Erythroblast (primary cell): ENCODE results near the gene RGS16.
A peak's percentile ranks its signal among the peaks of the same experiment; 100 is the strongest.

ENCODE experiments used
- DNase-seq, 2 experiments: peaks; one replicate each; lab custom pipeline; 2025; lab: John Stamatoyannopoulos, UW
- GATA1 ChIP-seq: IDR thresholded peaks from 2 replicates; pipeline ENCODE4 v1.6.1; 2011; ENCODE audit warnings: low read depth, mild to moderate bottlenecking, control low read depth, low read length, moderate library complexity
- POLR2A ChIP-seq: IDR thresholded peaks from 2 replicates; pipeline ENCODE4 v1.6.1; 2011; ENCODE audit warnings: mild to moderate bottlenecking, low read length

Gene RGS16

DNA sequence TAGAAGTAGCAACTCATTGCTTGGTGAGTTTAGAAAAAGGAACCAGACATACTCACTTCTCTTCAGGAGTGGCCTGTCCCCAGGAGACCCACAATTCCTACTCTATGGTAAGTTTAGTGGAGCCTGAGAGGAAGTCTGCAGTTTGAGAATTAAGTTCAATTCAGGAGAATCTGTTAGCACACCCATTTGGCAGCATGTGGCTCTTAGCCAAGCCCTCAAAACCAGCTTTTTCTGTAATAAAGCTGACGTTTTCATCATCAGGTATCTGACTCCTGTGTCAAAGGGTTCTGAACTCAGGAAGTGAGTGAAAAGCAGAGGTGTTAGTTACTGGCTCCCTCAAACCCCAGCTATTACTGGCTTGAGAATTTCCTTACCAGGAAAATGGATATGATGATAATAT is 20.4 kb upstream of the RGS16 start:
- TF ChIP-seq GATA1 (no peak), POLR2A (no peak)
- no peak for DNase-seq

DNA sequence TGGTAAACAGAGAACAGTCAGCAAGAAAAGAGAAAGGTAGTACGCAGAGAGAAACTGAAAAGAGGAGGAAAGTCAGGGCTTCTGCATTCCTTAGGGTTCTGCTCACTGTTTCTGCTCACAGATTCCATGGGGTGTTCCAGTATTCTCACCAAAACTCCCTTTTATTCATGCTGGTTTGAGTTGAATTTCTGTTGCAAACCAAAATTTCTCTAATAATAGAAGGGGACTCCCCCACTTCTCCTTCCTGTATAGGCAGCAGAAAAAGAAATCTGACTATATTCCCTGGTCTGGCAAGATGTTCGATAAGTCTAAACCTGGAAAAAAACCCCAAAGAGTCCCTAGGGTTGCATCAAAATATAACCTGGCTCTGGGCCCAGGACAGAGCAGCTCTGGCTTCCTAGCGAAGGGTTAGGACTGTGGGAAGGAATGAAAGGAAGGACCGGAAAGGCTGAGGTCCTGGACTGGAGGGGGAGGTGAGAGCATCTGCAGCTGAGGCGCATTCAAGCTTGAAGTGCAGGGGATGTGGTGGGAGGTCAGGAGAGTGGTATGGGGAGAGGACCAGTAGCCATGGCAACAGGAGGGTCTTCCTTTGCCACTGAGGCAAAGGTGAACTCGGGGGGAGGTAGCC is 18.8 kb upstream of the RGS16 start:
- DNase-seq, result no peak

DNA sequence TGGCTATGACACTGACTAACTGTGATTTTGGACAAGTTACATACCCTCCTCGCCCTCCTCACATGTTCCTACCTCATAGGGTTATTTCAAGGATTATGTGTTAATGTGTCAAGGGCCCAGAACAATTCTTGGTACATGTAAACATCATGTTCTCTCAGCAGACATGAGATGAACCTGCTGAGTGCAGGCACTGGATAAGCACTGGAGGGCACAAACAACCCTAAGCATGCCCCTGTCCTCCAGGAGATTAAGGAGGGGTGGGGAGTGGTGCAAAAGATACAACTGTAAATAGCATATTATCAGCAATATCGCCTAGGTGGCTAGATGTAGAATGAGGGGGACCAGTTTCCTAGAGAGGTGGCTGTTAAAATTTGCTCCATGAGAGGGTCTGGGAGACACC is 17.7 kb upstream of the RGS16 start:
- DNase-seq, result peak; percentile 54 to 82
- no peak for TF ChIP-seq GATA1
- TF ChIP-seq POLR2A, result no peak

More for the DNA sequence above, 18.8 kb upstream of the RGS16 start:
- TF ChIP-seq GATA1 (no peak), POLR2A (no peak)

DNA sequence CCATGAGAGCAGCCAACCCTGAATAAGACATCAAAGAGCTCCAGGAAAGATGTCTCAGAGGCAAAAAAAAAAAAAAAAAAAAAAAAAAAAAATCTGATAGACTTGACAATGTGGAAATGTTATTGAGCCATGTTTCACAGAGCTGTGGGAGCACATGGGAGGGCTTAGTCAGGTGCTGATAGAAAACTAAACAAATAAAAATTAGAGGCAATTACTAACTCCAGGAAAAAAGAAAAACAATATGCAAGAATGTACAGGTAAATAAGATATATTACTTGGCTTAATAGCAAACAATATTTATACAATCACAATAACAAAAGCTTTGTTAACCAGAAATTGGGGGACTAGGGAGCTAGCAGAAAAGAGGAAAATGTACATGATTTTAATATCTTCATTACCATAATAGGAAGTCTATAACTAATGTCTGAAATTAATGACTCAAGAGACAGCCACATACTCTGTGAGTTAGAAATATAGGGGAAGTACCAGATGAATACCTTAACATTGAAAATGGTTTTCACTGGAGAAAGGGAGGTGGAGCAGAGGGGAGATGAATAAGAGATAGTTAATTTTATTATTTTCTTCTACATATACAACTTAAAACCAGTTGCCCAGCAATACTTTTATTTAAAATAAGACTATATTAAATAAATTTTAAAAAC is 16.9 kb upstream of the RGS16 start:
- TF ChIP-seq GATA1 (no peak), POLR2A (no peak)

DNA sequence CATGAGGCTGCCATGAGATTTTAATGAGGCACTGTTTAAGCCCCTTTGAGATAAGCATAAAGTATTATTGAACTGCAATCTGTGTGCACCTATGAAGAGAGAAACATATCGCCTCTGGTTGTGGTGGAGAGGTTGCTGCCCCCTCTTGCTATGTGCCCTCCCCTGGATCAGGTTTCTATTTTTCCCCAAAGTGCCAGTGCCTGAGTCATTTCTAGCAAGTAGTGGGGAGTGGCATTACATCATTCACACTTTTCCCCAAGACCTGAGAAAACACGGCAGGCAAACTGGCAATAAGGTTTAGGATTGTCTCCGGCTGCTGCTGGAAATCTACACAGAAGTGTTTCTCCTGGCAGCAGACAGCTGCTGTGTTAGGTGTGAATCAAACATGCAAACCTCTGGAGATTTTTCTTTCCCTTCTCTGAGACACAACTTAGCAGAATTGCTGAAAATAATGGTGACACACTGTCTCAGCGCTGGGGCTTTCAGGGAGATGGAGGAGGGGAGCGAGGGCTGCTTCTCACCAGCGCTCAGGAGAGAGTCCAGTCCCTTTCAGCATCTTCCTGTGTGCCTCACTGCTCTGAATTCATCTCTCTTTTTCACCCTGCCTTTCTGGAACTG is 13.7 kb upstream of the RGS16 start:
- peak in 1 of 2 experiments; percentile 14 for DNase-seq
- TF ChIP-seq GATA1 (no peak), POLR2A (no peak)

More for the DNA sequence above, 16.9 kb upstream of the RGS16 start:
- no peak for DNase-seq

DNA sequence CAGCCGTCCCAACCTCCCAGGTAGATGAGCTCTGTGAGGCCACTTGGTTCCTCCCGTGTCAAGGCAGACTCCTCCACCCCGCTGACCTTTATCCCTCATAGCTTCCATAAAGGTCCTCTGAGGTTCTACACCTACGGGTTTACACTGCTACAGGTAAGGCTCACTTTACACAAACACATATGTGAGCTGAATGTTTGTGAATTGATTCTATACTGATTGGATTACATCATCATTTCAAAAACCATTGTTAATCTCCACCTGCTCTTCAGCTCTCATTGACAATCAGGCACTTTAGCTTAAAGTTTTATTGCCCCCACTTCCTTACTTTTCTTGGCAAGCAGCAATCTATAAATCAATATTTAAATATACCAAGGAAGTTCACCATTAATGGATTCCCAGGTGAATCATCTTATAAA is 12.8 kb upstream of the RGS16 start:
- TF ChIP-seq GATA1 (no peak), POLR2A (no peak)
- no peak for DNase-seq

DNA sequence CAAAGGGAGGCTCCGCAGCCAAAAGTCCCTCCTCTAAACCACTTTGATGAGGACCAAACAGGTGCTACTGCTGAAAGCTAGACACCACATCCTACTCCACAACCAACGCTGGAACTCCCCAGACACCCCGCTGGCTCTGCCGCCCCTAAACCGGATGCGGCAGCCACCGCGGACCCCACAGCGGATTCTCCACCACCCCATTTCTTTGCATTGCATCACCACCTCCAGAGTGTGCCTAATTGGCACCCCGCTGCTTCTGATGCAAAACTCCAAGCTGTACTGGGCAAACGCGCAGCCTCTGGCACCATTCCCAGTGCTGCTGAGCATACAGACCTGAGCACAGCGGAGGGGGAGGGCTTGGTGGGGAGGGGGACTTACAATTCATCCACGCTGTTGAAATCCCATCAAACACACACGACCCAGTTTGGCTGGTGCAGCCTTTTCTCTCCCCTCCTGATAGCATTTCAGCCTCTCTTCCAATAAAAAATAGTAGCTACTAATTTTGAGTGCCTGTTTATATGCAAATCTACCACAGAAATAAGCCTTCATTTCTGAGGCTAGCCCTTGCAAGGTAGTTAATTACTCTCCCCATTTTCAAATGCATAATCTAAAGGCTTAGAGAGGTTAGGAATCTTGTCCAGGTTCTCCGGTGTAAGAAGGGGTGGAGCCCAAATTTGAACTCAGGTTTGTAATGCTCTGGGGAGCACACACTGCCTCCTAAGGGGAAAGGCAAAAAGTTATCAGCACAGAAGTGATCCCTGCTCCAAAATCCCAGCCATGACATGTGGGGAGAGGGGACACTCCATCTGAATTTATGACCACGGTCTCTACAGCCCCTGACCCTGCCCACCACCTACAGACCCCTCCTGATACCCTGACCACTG is 12.2 kb upstream of the RGS16 start:
- DNase-seq, result peak; percentile 68 to 90
- TF ChIP-seq POLR2A (peak; percentile 49), GATA1 (no peak)

DNA sequence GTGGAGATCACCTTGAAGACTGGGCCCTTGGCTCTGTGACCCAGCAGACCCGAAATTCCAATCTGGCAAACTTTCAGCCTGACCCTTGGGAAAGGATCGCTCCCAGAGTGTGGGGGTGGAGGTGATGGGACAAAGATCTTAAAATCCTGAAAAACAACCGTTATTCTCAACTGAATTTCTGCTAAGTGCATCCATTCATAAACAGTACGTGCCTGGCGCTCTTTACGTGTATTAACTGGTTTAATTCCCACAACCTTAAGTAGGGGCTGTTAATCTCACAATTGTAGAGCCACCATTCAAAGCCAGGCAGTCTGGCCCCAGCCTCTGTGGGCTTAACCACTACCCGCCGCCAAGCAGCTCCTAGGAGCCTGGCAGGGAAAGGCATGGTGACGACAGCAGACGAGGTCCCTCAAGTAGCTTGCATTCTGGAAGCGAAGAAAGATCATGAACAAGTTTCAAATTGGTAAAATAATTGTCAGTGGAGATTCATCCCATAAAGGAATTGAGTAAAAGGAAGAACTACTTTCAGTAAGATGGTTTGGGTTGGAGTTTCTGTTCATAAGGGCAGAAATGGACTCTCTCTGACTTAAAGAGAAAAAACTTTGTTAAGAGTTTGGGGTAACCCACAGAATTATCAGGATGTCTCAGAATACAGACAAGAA is 11.4 kb upstream of the RGS16 start:
- DNase-seq, result peak; percentile 42 to 68

DNA sequence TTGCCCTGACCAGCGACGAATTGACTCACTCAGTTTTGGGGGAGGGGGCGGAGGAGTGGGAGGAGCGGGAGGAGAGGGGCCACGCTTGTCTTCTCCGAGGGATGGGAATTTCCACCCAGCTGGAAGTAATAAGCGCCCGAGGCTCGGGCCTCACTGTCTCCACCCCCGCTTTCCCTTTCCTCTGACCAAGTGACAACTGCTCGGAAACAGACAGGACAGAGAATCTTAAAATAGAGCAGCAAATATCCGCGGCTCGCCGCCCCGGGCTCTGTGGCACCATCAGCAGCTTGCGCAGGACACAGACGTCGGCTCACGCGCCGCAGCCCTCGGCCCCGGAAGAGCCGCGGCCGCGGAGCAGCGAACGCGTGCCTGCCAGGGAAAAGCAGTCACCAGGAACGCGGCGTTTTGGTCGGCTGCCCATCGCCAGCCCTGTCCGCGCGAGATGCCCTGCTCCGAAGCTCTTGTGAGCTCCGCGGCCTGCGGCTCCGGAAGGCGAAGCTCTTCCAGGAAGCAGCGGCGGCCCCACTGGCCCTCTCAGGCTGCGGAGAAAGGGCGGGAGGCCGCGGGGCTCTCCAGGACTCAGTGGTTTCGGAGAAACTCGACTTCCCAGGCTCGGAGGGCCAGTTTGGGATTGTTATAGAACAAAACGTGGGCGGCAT is 10.7 kb upstream of the RGS16 start:
- peak; percentile 74 to 77 for DNase-seq
- TF ChIP-seq POLR2A (peak; percentile 35), GATA1 (no peak)

More for the DNA sequence above, 11.4 kb upstream of the RGS16 start:
- no peak for TF ChIP-seq POLR2A
- no peak for TF ChIP-seq GATA1

DNA sequence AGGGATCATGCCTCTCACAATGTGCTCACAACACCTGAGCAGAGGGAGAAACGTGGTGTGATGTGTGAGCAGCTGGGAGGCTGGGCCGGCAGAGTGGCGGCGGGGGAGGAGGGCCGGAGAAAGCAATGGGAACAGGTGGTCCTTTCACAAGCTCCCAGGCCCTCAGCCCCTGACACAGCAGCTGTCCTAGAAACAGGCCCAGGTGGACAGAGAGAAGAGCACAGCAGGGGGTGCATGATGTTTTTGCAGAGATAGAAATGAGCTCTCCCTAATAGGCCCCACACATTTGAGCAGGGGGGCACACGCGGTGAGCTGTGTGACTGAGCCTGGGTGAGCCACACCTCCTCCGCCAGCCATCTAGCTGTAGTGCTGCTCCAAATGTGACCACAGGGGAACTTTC is 7.6 kb upstream of the RGS16 start:
- peak in 1 of 2 experiments; percentile 13 for DNase-seq
- TF ChIP-seq POLR2A, result no peak
- no peak for TF ChIP-seq GATA1

DNA sequence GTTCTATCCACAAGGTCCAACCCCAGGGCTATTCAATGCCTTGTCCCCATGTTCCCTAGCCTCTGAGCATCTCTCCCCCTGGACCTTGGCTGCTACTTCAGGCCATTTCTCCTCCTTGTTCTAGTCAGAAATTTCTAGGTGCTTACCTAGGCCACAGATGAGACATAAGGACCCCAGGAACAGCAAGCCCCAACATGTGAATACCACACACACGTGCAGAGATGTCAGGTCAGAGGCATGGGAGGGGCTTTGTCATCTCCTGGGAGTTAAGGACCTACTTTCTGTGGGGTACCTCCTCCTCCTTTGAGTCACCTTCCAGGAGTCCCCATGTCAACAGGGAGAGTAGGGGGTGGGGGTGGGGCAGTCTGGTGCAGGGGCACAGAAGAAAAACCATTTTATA is 7.1 kb upstream of the RGS16 start:
- TF ChIP-seq GATA1 (no peak), POLR2A (no peak)
- DNase-seq, result no peak

DNA sequence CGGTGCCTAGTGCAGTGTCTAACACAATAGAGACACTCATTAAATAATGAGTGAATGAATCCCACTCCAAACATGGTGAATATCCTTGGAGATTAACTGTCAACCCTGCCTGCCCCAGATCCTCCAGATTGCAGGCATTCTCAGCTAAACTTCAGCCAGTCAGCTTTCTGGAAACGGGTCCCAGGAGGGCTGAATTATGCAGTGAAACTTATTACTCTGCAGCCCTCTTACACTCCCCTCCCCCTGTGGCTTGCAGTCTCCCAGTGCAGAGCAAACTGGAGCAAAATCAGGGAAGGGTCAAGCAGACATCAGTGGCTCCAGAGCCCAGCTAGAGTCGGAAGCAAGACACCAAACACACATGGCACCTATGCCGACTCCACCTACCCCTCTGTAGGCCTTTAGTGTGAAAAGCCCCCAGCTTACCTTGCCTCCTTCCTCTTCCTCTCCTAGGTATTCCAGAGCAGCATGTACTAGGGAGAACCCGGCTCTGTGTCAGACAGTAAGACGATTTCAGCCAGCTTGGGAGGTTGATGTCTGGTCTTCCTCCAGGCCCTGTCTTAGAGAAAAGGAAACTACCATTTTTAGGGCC is 6.5 kb upstream of the RGS16 start:
- TF ChIP-seq POLR2A, result no peak
- TF ChIP-seq GATA1, result no peak
- DNase-seq, result no peak
